Mesothelial cell of epicardium (in vitro differentiated cells): ENCODE measurements around the gene AK2. TPM values are rescaled to one million over a fixed set of nuclear protein-coding genes. Genes with fewer than 3 reads are reported as not detected.
"Not testable (repeated sequence)": the region's sequence is repeated elsewhere in the genome, so short reads cannot be mapped to it uniquely, and the experiment has no call there.

Source experiments
- DNase-seq, 2 experiments: peaks; one replicate each; pipeline ENCODE4 v3.0.0; 2021; ENCODE audit warnings: low spot score in 2 of 2; ENCODE audit not compliant: unreplicated experiment in 2 of 2
- H3K27ac Mint-ChIP-seq: 2 replicates; pipeline ENCODE4 v1.8.0; 2021; ENCODE audit warnings: mixed read lengths
- H3K27me3 Mint-ChIP-seq: 2 replicates; pipeline ENCODE4 v1.8.0; 2021; ENCODE audit warnings: low read depth, mixed read lengths
- H3K36me3 Mint-ChIP-seq: 2 replicates; pipeline ENCODE4 v1.8.0; 2021; ENCODE audit warnings: mixed read lengths
- H3K4me1 Mint-ChIP-seq: 2 replicates; pipeline ENCODE4 v1.8.0; 2021; ENCODE audit warnings: mixed read lengths
- H3K4me3 Mint-ChIP-seq: 2 replicates; pipeline ENCODE4 v1.8.0; 2021; ENCODE audit warnings: mild to moderate bottlenecking, moderate library complexity, mixed read lengths
- H3K9me3 Mint-ChIP-seq: 2 replicates; pipeline ENCODE4 v1.8.0; 2021; ENCODE audit warnings: mixed read lengths
- CTCF ChIP-seq: fragments of 200-600 bp; sonication (generic); IDR thresholded peaks from one replicate; pipeline ENCODE4 v1.5.0; 2021; ENCODE audit warnings: antibody characterized with exemption; ENCODE audit not compliant: unreplicated experiment
- total RNA-seq: library from RNA; stranded (reverse); gene quantifications from 3 replicates; pipeline ENCODE4 v1.2.1, GENCODE V29; 2021

Gene AK2
- total RNA-seq, 1 donor from 2014 or later, result 139 TPM

GRCh38 chr1:32980080-32980479 is 56.6 kb downstream of the AK2 start:
- Mint-ChIP-seq H3K4me1 (peaks cover 8% of the 10 kb centered on the region), H3K27ac (no peak overlapping the region), H3K27me3 (no peaks in the 10 kb centered on the region), H3K9me3 (no peaks in the 10 kb centered on the region), H3K4me3 (no peak overlapping the region), H3K36me3 (peaks cover 2% of the 10 kb centered on the region)
- TF ChIP-seq CTCF, result no peak
- no peak for DNase-seq

- Mint-ChIP-seq H3K27ac (no peak overlapping the region), H3K36me3 (peaks cover 2% of the 10 kb centered on the region), H3K27me3 (no peaks in the 10 kb centered on the region), H3K4me3 (no peak overlapping the region), H3K9me3 (no peaks in the 10 kb centered on the region), H3K4me1 (peaks cover 4% of the 10 kb centered on the region)
- TF ChIP-seq CTCF, result no peak
- DNase-seq, result no peak
Measured at GRCh38 chr1:32978854-32979253, 57.8 kb downstream of the AK2 start.

DNA sequence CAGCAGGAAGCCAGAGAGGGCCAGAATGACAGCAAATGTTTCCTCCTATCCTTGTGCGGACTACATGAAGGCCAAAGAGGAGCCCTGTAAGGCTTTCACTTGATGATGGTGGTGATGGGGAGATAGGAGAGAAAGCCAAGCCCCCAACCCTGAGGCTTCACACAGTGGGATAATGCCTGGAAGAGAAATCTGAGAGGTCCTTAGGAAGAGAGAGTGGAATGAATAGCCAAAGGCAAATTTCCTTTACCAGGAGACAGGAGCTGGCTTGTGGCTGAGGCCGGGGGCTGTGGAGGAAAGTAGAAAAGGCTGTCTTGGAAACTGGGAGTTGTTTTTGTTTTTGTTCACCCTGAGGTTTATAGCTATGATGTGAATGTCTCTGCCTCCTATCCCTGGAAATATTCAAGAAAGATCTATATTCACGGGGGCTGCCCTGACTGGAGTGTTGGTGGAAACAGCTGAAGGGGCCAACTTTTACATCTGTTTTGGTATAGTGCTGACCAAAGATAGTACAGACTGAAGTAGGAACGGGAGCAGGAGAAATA is 59.1 kb downstream of the AK2 start:
- peaks cover 4% of the 10 kb centered on the region for H3K4me1 Mint-ChIP-seq
- TF ChIP-seq CTCF, result no peak
- peaks cover 2% of the 10 kb centered on the region for H3K27me3 Mint-ChIP-seq
- DNase-seq, result no peak
- no peak overlapping the region for H3K27ac Mint-ChIP-seq
- no peak overlapping the region for H3K4me3 Mint-ChIP-seq
- H3K36me3 Mint-ChIP-seq, result peaks cover 2% of the 10 kb centered on the region
- H3K9me3 Mint-ChIP-seq, result no peaks in the 10 kb centered on the region

GRCh38 chr1:32975055-32975454 is 61.6 kb downstream of the AK2 start:
- not testable (repeated sequence) for DNase-seq, H3K4me1 Mint-ChIP-seq, H3K27ac Mint-ChIP-seq, H3K36me3 Mint-ChIP-seq, H3K4me3 Mint-ChIP-seq, H3K9me3 Mint-ChIP-seq
- H3K27me3 Mint-ChIP-seq, result peaks cover 21% of the 10 kb centered on the region

GRCh38 chr1:32973458-32973857 is 63.2 kb downstream of the AK2 start:
- peaks cover 24% of the 10 kb centered on the region for H3K27me3 Mint-ChIP-seq
- H3K4me3 Mint-ChIP-seq, result not testable (repeated sequence)

DNA sequence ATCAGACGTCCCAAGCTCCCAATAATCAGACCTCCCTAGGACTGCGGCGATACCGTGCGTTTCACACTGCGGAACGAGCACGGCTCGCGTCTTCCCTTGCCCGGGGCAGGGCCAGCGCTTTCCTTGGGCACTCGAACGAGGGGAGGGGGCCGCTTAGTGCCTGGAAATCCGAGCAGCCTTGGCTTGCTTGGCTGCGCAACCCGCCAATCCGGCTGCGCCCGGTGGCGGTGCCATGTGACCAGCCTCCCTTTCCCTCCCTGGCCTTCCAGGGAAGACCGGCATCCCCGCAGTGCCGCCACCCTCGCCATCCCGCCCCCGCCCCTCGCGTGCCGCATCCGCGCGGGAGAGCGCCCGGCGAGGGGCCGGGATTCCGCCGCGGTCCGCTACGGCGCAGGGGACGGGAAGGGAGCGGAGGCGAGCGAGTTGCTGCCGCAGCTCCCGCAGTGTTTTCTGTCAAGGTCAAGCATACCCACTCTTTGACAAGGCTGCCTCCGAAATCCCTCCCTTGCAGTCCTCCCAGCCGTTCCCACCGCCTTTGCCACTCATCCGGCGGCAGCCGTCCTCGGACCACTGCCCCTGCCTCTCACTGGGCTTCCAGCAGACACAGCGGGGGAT is 63.8 kb downstream of the AK2 start:
- Mint-ChIP-seq H3K4me3 (peak overlapping the region; percentile 66), H3K36me3 (peaks cover 2% of the 10 kb centered on the region), H3K9me3 (no peaks in the 10 kb centered on the region), H3K4me1 (peaks cover 13% of the 10 kb centered on the region), H3K27ac (no peak overlapping the region), H3K27me3 (peaks cover 25% of the 10 kb centered on the region)
- TF ChIP-seq CTCF, result no peak
- peak; percentile 41 to 68 for DNase-seq

More at GRCh38 chr1:32973458-32973857, 63.2 kb downstream of the AK2 start:
- H3K36me3 Mint-ChIP-seq, DNase-seq, H3K9me3 Mint-ChIP-seq, H3K27ac Mint-ChIP-seq: not testable (repeated sequence)
- peaks cover 13% of the 10 kb centered on the region for H3K4me1 Mint-ChIP-seq
